Kasumi-1 (cell line): ENCODE measurements around the gene MAGED1.
A peak's percentile ranks its signal among the peaks of the same experiment; 100 is the strongest.

Experiments used
- DNase-seq, 2 experiments: peaks; one replicate each; lab custom pipeline; 2025; lab: John Stamatoyannopoulos, UW

MAGED1 gene

GRCh38 chrX:51892921-51893745 lies at the start of gene MAGED1:
MAGED1 (plus strand) TSS chrX:51893623; CDS start chrX:51894305, 682 bp downstream.
- peak; percentile 76 to 84 for DNase-seq

- DNase-seq: no peak
Measured at GRCh38 chrX:51847463-51847862, 46.0 kb upstream of the MAGED1 start.

DNA sequence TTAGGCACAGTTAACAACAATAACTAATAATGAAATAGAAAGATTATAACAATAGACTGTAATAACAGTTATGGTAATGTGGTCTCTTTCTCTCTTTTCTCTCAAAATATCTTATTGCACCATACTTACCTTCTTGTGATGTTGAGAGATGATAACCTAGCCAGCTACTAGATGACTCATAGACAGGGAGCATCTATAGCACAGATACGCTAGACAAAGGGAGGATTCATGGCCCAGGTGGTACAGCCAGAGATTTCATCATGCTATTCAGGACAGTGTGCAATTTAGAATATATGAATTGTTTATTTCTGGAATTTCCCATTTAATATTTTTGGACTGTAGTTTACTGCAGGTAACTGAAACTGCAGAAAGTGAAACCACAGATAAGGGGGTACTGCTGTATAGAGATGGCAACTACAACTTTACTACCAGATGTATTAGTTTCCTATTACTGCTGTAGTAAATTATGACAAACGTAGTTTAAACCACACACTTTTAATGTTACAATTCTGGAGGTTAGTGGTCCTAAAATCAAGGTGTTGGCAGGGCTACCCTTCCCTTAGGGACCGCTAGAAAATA lies 41.8 kb upstream of the MAGED1 start:
- DNase-seq: no peak

DNA sequence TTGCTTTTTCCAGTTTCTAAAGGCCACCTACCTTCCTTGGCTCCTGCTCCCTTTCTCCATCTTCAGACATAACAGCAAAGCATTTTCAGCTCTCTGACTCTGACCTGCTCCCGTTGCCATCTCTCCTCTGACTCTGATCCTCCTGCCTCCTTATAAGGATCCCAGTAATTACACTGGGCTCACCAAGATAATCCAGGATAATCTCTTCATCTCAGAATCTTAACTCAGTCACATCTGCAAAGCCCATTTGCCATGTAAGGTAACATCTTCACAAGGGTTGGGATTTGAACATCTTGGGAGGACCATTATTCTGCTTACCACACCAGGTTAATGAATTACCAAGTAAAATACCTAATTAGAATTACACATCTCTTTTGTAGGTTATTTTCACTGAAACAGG lies 41.3 kb upstream of the MAGED1 start:
- no peak for DNase-seq

- DNase-seq: no peak
Measured at GRCh38 chrX:51852621-51853020, 40.8 kb upstream of the MAGED1 start.

- DNase-seq: no peak
Measured at GRCh38 chrX:51853251-51853650, 40.2 kb upstream of the MAGED1 start.

DNA sequence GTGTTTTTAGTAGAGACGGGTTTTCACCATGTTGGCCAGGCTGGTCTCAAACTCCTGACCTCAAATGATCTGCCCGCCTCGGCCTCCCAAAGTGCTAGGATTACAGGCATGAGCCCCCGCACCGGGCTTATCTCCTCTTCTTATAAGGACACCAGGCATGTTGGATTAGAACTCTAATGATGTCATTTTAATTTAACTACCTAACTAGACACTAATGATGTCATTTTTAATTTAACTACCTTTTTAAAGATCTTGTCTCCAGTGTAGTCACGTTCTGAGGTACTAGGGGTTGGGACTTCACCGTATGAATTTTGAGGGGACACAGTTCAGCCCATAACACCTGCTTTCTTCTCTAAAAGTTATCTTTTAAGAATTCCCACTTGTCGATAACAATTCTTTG lies 37.7 kb upstream of the MAGED1 start:
- no peak for DNase-seq

GRCh38 chrX:51857159-51857733 lies 36.2 kb upstream of the MAGED1 start:
- DNase-seq: no peak

DNA sequence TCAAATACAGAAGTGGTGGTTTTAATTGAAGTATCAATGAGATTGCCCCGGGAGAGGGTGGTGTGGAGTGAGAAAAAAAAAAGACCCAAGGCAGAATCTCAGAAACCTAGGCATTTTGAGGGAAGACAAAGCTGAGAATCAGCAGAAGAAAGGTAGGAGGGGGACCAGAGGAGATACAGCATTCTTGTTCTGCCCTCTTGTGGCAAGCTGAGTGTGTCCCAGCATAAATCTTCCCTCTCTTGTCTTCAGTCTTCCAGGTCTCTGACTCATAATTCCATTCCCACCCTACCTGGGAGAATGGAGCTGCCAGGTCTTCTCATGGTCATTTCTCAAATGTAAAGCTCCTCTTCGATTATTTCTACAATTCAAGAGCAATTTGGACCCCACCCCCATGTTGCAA lies 32.7 kb upstream of the MAGED1 start:
- peak; percentile 28 to 36 for DNase-seq

- no peak for DNase-seq
Measured at GRCh38 chrX:51862920-51863319, 30.5 kb upstream of the MAGED1 start.

DNA sequence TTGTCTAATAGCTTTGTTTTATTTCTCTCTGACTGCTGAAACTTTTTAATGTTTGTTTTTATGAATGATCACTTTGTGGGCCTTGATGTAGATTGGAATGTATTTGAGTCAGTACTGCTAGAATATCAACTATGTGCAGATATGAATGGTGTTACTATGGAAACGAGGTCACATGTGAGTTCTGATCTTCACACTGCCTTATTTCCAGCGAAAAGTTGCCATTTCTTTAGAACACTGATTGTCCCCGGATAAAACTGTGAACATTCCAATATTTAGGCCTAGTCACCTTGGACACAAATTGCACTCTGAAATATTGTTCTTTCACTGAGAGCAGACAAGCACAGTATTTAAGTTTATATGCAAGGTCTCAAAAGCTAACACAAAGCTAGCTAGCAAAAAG lies 27.2 kb upstream of the MAGED1 start:
- no peak for DNase-seq

GRCh38 chrX:51867626-51868025 lies 25.8 kb upstream of the MAGED1 start:
- no peak for DNase-seq

- DNase-seq: no peak
Measured at GRCh38 chrX:51870354-51870753, 23.1 kb upstream of the MAGED1 start.

- no peak for DNase-seq
Measured at GRCh38 chrX:51874123-51874522, 19.3 kb upstream of the MAGED1 start.

DNA sequence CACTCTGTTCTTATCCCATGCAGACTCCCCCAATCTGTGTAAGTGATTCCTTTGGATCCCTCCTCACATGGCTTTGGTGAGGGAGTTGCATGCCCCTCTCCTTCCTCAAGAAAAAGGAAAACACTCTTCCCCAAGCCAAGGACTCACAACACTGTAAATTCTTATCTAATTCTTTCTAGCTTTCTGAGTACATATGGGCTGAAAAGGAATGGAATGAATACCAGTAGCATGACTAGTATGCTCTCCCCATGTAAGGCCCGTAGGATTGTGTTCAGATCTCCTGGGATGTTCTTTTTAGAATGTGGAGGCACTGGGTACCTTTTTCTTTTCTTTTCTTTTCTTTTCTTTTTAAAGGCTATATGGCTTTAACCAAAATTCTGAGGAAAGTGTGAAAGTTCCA lies 17.0 kb upstream of the MAGED1 start:
- DNase-seq: no peak

GRCh38 chrX:51878056-51878455 lies 15.4 kb upstream of the MAGED1 start:
- DNase-seq: no peak

- no peak for DNase-seq
Measured at GRCh38 chrX:51889851-51890250, 3.6 kb upstream of the MAGED1 start.

DNA sequence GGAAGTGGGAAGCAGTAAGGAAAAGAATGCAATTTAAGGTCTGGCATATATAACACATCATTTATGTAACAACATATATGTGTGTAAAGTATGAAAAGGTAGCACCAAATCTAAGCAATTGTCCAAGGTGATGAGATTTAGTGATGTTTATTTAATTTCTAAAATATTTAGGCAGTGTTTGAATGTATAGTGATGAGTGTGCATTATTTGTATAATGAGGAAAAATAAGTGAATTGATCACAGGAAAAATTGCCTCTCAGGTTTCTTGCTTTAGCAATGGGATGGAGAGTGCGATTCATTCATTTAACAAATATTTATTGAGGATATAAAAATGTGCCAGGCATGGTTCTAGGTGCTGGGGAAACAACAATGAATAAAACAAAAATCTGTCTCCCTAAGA lies 2.2 kb upstream of the MAGED1 start:
- DNase-seq: no peak

GRCh38 chrX:51891821-51892551 lies 1.4 kb upstream of the MAGED1 start:
- peak; percentile 1 to 11 for DNase-seq

- DNase-seq: peak in 1 of 2 experiments; percentile 1
Measured at GRCh38 chrX:51893931-51894696, 691 bp downstream of the MAGED1 start.

DNA sequence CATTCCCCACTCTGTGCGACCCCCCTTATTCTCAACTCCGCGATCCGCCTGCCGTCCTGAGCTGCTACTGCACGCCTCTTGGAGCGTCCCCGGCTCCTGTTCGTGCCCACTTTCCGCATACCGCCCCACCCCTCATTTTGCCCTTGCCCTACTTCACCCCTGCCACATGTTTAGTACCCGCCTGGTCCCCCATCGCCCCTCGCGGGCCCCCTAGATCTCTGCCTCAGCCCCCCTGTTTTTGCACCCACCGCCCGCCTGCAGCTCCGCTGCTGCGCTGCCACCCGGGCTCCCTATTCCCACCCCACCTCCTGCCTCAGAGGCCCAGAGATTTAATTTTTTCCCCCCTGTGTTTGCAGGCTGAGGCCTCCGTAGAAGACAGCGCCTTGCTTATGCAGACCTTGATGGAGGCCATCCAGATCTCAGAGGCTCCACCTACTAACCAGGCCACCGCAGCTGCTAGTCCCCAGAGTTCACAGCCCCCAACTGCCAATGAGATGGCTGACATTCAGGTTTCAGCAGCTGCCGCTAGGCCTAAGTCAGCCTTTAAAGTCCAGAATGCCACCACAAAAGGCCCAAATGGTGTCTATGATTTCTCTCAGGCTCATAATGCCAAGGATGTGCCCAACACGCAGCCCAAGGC lies 1.4 kb downstream of the MAGED1 start:
- no peak for DNase-seq
